GM12874 (cell line): ENCODE measurements around the gene POU6F1.

ENCODE experiments used
- CTCF ChIP-seq: IDR thresholded peaks from 2 replicates; pipeline ENCODE4 v1.5.1; 2011; ENCODE audit warnings: low read depth, mild to moderate bottlenecking, control low read depth, low read length, moderate library complexity; ENCODE audit not compliant: insufficient read depth

POU6F1 gene

GRCh38 chr12:51217968-51218606 lies at the start of gene POU6F1:
Gene POU6F1 (minus strand): TSS chr12:51218062. CDS start chr12:51206836, 11,226 bp downstream.
- peak; percentile 79 for TF ChIP-seq CTCF

- TF ChIP-seq CTCF = no peak
Observed at GRCh38 chr12:51265024-51265423, 47.2 kb upstream of the POU6F1 start.

- no peak for TF ChIP-seq CTCF
Observed at GRCh38 chr12:51264297-51264696, 46.4 kb upstream of the POU6F1 start.

GRCh38 chr12:51263341-51263740 lies 45.5 kb upstream of the POU6F1 start:
- TF ChIP-seq CTCF = no peak

- TF ChIP-seq CTCF = peak; percentile 25; the same call in 1 of the 2 replicates
Observed at GRCh38 chr12:51262758-51263177, 44.9 kb upstream of the POU6F1 start.

GRCh38 chr12:51254536-51254935 lies 36.7 kb upstream of the POU6F1 start:
- TF ChIP-seq CTCF = no peak

GRCh38 chr12:51253276-51253675 lies 35.4 kb upstream of the POU6F1 start:
- TF ChIP-seq CTCF = no peak
